ENCODE data around the gene MPI.

- TF ChIP-seq, protein P1, sequence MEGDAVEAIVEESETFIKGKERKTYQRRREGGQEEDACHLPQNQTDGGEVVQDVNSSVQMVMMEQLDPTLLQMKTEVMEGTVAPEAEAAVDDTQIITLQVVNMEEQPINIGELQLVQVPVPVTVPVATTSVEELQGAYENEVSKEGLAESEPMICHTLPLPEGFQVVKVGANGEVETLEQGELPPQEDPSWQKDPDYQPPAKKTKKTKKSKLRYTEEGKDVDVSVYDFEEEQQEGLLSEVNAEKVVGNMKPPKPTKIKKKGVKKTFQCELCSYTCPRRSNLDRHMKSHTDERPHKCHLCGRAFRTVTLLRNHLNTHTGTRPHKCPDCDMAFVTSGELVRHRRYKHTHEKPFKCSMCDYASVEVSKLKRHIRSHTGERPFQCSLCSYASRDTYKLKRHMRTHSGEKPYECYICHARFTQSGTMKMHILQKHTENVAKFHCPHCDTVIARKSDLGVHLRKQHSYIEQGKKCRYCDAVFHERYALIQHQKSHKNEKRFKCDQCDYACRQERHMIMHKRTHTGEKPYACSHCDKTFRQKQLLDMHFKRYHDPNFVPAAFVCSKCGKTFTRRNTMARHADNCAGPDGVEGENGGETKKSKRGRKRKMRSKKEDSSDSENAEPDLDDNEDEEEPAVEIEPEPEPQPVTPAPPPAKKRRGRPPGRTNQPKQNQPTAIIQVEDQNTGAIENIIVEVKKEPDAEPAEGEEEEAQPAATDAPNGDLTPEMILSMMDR (IDR thresholded peaks at IDR 0.05) = no peak
- no peak for TF ChIP-seq POLR2A (IDR thresholded peaks at IDR 0.05)
These were observed 16.0 kb upstream of the MPI start for GRCh38 chr15:74873756-74874424.
